ENCODE results near the gene OR2AT4.
"Not testable (repeated sequence)": the region's sequence is repeated elsewhere in the genome, so short reads cannot be mapped to it uniquely, and the experiment has no call there.

Gene OR2AT4

GRCh38 chr11:75068559-75068958 lies 28.1 kb downstream of the OR2AT4 start:
- no peak for DNase-seq (ENCODE audit: low spot score)

DNA sequence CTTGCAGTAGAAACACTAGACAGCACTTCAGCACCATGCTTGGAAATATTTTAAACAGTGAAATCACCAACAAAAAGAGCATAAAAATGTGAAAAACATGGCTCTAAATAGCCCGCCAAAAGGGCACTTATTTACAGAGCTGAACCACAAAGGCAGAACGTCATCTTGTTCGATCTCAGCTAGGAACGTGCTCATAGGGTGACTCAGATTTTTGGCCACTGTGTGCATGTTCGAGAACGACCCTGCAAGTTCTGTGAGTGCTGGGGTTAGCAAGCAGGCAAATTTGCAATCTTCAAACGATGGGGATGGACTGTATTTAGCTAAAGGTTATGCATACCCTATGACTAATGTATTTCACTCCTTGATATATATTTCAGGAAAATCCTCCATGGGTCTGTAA lies 30.6 kb downstream of the OR2AT4 start:
- no peak for DNase-seq (ENCODE audit: low spot score)

- no peak for DNase-seq (ENCODE audit: low spot score)
These were observed 32.8 kb downstream of the OR2AT4 start for GRCh38 chr11:75063741-75064314.

GRCh38 chr11:75059299-75059698 lies 37.4 kb downstream of the OR2AT4 start:
- no peak for DNase-seq (ENCODE audit: low spot score)

DNA sequence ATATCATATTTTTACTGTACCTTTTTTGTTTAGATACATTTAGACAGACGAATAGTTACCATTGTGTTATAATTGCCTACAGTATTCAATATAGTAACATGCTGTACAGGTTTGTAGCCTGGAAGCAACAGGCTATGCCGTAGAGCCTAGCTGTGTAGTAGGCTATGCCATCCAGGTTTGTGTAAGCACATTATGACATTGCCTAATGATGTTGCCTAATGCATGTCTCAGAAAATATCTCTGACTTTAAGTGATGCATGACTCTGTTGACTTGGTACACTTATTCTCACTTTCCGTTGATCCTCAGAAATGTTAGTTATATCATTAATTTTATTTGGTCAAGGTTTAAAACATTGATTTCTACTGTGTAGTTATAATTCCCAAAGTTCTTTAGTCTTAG lies 39.9 kb downstream of the OR2AT4 start:
- DNase-seq (ENCODE audit: low spot score): no peak

- DNase-seq (ENCODE audit: low spot score): no peak
These were observed 41.2 kb downstream of the OR2AT4 start for GRCh38 chr11:75055511-75055910.

DNA sequence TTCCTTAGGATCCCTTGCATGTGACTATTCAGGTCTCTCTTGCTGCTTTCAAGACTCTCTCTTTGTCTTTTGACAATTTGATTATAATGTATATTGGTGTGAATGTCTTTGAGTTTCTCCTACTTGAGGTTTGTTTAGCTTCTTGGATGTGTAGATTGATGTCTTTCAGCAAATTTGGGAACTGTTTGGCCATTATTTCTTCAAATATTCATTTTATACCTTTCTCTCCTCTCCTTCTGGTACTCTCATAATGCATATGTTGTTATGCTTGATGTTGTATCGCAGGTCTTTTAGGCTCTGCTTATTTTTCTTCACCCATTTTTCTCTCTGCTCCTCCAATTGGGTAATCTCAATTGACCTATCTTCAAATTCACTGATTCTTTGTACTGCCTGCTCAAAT lies 44.2 kb downstream of the OR2AT4 start:
- no peak for DNase-seq (ENCODE audit: low spot score)

GRCh38 chr11:75051043-75051442 lies 45.6 kb downstream of the OR2AT4 start:
- DNase-seq (ENCODE audit: low spot score): no peak

GRCh38 chr11:75050516-75050915 lies 46.2 kb downstream of the OR2AT4 start:
- DNase-seq (ENCODE audit: low spot score): no peak

- not testable (repeated sequence) for DNase-seq (ENCODE audit: low spot score)
These were observed 47.0 kb downstream of the OR2AT4 start for GRCh38 chr11:75049501-75050266.

GRCh38 chr11:75047191-75047590 lies 49.5 kb downstream of the OR2AT4 start:
- no peak for DNase-seq (ENCODE audit: low spot score)

DNA sequence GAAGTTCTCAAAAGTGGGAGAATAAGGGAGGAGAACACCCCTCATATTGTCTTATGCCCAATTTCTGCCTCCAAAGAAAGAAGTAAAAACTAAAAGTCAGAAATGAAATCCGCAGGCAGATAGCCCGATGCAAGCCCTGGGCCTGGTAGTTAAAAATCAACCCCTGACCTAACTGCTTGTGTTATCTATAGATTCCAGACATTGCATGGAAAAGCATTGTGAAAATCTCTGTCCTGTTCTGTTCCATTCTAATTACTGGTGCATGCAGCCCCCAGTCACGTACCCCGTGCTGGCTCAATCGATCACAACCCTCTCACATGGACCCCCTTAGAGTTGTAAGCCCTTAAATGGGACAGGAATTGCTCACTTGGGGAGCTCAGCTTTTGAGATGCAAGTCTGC lies 50.0 kb downstream of the OR2AT4 start:
- DNase-seq (ENCODE audit: low spot score): not testable (repeated sequence)

DNA sequence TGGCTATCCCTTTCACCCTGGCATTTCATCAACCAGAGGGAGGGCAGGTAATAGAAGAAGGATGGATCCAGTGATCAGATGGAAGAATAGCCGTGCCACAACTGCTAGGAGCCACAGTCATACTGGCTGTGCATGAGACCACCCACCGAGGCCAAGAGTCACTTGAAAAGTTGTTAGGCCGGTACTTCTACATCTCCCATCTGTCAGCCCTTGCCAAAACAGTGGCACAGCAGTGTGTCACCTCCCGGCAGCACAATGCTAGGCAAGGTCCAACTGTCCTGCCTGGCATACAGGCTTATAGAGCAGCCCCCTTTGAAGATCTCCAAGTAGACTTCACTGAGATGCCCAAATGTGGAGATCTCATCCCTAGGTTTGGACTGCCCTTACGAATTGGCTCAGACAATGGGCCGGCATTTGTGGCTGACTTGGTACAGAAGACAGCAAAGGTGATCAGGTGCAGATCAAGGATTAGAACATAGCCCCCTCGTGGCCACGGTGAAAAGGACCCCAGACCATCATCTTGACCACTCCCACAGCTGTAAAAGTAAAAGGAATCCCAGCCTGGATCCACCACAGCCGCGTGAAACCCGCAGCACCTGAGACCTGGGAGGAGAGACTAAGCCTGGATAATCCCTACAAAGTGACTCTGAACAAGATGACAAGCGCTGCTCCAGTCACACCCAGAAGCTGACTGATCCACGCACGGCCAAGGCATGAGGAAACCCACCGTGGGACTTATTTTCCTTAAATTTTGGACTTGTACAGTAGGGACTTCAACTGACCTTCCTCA lies 52.1 kb downstream of the OR2AT4 start:
- not testable (repeated sequence) for DNase-seq (ENCODE audit: low spot score)

DNA sequence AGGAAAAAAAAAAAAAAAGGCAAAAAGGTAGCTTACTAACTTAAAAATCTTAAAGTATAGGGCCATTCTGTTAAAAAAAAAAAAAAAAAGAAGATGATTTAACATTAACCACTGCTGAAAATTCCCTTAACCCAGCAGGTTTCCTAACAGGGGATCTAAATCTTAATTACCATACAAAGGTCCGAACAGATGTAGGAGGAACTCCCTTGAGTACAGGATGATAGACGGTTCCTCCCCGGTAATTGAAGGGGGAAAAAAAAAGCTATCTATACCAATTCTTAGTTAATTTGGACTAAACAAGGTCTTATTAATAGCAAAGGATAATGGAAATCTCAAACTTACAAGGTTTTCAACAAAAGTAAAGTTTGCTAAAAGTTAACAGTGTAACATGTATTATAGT lies 54.9 kb downstream of the OR2AT4 start:
- not testable (repeated sequence) for DNase-seq (ENCODE audit: low spot score)

DNA sequence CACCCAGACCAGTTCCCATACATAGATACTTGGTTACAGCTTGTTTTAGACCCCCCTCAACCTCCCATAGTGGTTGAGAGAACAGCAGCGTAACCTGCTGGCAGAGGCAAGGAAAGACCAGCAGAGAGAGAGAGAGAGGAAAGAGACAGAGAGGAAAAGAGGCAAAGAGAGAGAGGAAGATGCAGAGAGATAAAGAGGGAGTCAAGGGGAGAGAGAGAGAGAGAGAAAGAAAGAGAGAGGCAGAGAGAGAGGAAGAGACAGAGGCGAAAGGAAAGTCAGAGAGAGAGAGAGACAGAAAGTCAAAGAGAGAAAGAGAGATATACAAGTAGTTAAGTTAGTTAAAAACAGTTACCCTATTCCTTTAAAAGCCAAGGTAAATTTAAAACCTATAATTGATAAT lies 55.4 kb downstream of the OR2AT4 start:
- DNase-seq (ENCODE audit: low spot score): no peak

GRCh38 chr11:75040167-75040770 lies 56.4 kb downstream of the OR2AT4 start:
- DNase-seq (ENCODE audit: low spot score): no peak

- no peak for DNase-seq (ENCODE audit: low spot score)
These were observed 60.6 kb downstream of the OR2AT4 start for GRCh38 chr11:75035911-75036565.

DNA sequence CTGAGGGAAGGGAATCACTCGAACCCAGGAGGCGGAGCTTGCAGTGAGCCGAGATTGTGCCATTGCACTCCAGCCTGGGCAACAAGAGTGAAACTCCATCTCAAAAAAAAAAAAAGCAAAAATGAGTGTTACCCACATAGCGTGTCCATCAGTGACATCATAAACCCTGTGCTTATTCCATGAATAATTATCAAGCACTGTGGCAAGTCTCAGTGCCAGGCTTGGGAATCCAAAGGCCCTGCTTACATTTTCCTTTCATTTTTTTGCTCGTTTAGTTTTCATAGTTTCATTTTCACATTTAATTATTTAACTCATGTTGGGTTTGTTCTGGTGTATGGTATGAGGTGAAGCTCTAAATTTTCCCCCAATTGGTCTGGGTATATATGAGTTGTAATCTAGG lies 61.4 kb downstream of the OR2AT4 start:
- DNase-seq (ENCODE audit: low spot score): no peak

GRCh38 chr11:75033916-75034315 lies 62.8 kb downstream of the OR2AT4 start:
- DNase-seq (ENCODE audit: low spot score): no peak

DNA sequence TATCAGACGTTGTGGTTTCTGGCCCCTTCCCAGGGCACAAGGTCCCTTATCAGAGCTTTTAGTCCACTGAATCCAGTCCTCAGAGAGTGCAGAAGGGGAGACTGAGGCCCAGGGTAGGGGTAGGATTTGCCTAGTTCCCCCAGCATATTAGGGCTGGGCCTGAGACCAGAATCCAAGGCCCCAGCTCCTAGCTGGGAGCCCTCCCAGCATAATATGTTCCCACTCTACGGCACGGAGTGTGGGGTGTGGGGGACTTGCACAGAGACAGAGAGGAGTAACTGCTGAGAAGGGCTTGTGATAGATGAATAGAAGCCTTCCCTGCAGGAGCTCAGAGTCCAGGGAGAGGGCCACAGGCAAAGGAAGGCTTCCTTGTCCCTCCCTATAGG lies 64.1 kb downstream of the OR2AT4 start:
- DNase-seq (ENCODE audit: low spot score): no peak

DNA sequence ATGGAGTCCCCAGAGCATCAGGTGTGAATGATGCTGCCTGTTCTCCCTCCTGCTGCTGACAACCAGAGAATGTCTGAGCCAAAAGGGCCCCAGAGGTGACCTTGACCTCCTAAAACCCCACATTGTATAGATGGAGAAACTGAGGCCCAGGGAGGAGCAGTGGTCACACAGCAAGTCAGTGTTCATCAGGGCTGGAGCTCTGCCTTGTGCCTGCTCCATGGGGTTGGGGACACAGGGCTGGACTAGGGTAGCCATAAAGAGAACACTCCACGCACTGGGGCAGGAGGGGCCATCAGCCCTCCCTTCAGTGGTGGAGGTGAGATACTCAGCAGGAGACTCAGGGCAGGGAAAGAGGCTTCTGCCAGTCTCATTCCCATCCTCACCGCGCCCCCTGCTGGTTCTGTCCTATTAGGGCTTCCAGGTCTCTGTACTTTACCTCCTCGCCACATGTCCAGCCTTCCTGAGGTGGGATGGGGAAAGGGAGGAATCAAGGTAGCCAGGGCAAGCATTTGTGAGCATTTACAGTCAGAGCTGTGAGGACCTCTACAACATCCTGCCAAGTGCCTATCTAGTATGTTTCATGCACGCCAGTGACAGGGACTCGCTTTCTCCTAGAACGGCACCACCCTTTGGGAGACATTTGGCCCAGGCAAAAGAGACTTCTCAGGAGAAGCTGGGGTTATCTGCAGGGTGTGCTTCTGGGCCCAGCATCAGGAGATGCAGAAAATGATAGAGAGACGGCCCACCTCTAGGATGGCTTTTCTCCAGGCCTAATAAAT lies 64.7 kb downstream of the OR2AT4 start:
- DNase-seq (ENCODE audit: low spot score): peak; percentile 66
